ENCODE measurements around the gene ZNF497. TPM values are rescaled to one million over a fixed set of nuclear protein-coding genes. Genes with fewer than 3 reads are reported as not detected.
A peak's percentile ranks its signal among the peaks of the same experiment; 100 is the strongest.
"Not testable (repeated sequence)": the region's sequence is repeated elsewhere in the genome, so short reads cannot be mapped to it uniquely, and the experiment has no call there.

ZNF497 gene
- total RNA-seq, 4 donors from 2014 or later = 1.4 to 3.1 (median 1.5) TPM

DNA sequence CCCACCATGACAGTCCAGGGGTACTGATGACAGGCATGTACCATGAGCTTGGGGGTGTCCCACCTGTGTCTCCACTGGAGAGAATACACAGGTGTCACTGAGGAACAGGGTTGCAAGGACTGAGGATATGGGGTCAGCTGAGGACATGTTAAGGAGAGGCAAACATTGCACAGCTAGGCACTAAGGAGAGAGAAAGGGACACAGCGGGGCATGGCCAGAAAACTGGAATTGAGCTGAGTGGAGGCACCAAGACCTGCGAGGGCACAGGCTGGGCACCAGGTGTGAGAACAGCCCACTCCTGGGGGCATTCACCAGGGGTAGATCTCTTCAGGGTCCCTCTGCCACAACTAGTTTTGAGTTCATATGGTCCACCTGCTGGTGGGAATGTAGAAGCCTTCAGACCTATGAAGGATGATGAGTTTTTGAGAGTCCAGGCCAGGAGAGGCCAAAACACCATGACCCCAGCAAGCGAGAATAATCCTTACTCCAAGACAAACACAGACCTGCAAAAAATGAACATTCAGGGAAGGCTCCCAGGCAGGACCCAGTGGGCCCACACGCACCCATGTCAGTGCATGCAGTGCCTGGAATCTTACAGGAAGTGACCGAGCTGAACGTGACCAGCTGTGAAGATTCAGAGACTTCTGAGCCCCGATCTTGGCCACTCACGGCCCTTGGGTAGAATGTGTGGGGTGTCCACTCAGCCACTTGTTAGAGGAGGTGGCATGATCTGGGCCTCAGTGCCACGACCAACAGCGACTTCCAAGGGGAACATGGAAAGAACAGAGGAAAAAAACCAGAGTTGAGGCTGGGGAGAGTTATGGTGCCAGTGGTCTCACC, 44.5 kb upstream of the ZNF497 start:
- no peak for DNase-seq (ENCODE audit: low spot score in 2 of 2)
- WGBS, 2 donors = 64 to 74% methylated on average over 10 of the region's 10 CpGs

DNA sequence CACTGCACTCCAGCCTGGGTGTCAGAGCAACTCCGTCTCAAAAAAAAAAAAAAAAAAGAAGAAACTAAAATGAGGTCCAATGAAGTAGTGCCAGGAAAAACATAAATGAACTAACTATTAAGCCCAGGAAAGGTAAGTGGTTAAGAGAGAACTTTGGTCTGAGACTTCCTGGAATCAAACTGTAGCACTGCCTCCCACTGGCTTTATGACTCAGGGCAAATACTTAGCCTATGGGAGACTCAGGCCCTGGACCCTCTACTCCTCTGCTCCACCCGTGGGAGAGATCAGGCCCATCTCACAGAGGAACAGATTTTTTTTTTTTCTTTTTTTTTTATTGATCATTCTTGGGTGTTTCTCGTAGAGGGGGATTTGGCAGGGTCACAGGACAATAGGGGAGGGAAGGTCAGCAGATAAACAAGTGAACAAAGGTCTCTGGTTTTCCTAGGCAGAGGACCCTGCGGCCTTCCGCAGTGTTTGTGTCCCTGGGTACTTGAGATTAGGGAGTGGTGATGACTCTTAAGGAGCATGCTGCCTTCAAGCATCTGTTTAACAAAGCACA, 41.4 kb upstream of the ZNF497 start:
- 60 to 70% methylated on average over 5 of the region's 5 CpGs for WGBS, 2 donors
- DNase-seq (ENCODE audit: low spot score in 2 of 2); H3K4me3 ChIP-seq (ENCODE audit: low read depth, poor library complexity, severe bottlenecking); intact Hi-C loops (cut with DNase I; ENCODE audit: low total_unique reads): not testable (repeated sequence)

More for the DNA sequence above, 44.5 kb upstream of the ZNF497 start:
- intact Hi-C loops (cut with DNase I; ENCODE audit: low total_unique reads) = no loop called here
- TF ChIP-seq, protein P1, sequence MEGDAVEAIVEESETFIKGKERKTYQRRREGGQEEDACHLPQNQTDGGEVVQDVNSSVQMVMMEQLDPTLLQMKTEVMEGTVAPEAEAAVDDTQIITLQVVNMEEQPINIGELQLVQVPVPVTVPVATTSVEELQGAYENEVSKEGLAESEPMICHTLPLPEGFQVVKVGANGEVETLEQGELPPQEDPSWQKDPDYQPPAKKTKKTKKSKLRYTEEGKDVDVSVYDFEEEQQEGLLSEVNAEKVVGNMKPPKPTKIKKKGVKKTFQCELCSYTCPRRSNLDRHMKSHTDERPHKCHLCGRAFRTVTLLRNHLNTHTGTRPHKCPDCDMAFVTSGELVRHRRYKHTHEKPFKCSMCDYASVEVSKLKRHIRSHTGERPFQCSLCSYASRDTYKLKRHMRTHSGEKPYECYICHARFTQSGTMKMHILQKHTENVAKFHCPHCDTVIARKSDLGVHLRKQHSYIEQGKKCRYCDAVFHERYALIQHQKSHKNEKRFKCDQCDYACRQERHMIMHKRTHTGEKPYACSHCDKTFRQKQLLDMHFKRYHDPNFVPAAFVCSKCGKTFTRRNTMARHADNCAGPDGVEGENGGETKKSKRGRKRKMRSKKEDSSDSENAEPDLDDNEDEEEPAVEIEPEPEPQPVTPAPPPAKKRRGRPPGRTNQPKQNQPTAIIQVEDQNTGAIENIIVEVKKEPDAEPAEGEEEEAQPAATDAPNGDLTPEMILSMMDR (IDR thresholded peaks at IDR 0.05) = no peak
- no peak for TF ChIP-seq POLR2A (IDR thresholded peaks at IDR 0.05)
- H3K4me3 ChIP-seq (ENCODE audit: low read depth, poor library complexity, severe bottlenecking) = no peak overlapping the region

DNA sequence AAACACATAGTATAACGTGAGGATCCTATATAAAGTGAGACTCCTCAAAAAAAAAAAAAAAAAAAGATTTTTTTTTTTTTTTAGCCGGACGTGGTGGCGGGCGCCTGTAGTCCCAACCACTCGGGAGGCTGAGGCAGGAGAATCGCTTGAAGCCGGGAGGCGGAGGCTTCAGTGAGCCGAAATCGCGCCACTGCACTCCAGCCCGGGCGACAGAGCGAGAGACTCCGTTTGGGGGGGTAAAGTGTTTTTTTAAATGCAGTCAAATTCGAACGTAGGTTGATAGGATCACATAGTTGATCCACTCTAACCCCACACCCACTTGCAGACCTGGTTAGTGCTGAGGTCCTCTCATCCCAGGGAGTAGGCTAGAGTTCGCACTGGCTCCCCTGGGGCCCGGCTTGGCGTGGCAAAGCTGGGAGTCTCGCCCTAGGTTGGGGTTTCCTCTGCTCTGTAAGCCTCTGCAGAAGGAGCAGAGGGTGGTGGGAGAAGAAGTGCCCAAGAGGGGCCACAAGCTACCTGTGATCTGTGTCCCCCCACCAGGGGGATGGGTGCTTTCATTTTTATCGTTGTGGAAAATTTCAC, 39.4 kb upstream of the ZNF497 start:
- peak overlapping the region; percentile 23 for H3K4me3 ChIP-seq (ENCODE audit: low read depth, poor library complexity, severe bottlenecking)
- DNase-seq (ENCODE audit: low spot score in 2 of 2) = no peak
- WGBS, 2 donors = 25 to 26% methylated on average over 23 of the region's 23 CpGs
- intact Hi-C loops (cut with DNase I; ENCODE audit: low total_unique reads) = no loop called here
- TF ChIP-seq POLR2A (IDR thresholded peaks at IDR 0.05) = no peak
- TF ChIP-seq, protein P1 (IDR thresholded peaks at IDR 0.05) = no peak

DNA sequence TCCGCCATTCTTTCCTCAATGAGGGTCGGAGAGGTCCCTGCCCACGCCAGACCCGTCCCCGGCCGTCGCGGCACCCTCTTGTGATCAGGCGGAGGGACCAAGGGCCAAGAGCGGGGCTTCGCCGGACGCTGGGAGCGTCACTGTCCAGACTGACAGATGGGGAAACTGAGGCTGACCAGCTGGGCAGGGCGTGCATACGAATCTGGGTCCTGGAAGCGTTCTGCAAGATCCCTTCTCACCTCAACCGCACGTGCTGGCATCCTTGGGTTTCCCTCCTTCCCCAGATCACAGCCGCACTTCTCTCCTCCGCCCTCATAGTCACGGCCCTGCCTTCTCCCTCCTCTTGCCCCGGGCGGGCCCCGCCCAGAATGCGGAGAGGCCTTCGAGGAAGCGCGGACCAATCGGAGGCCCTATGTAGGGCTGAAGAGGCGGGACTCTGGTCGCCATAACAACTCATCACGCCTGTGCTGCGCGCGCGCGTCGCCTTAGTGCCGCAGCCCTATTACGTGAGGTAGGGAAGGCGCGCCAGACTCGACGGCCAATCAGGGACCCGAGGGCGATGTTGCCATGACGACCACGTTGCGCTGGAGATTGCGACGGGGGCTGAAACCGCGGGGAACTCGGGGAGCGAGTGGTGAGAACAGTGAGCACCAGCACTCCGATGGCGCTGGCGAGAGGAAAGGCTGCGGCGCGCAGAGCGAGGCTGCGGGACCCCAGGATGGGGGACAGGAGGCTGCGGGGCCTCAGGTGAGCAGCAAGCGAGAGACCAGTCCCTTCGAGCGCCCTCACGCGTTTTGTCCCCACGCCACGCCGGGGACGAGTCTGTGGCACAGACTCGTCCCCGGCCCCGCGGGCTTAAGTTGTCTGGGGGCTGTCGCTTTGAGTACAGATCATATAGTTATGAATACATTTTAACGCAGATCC, 38.6 kb upstream of the ZNF497 start:
- intact Hi-C loops (cut with DNase I; ENCODE audit: low total_unique reads) = no loop called here
- peak overlapping the region; percentile 32 for H3K4me3 ChIP-seq (ENCODE audit: low read depth, poor library complexity, severe bottlenecking)
- DNase-seq (ENCODE audit: low spot score in 2 of 2) = peak; percentile 100
- TF ChIP-seq, protein P1 (IDR thresholded peaks at IDR 0.05) = no peak
- no peak for TF ChIP-seq POLR2A (IDR thresholded peaks at IDR 0.05)
- WGBS, 2 donors = 3% methylated on average over 63 to 76 of the region's 80 CpGs

DNA sequence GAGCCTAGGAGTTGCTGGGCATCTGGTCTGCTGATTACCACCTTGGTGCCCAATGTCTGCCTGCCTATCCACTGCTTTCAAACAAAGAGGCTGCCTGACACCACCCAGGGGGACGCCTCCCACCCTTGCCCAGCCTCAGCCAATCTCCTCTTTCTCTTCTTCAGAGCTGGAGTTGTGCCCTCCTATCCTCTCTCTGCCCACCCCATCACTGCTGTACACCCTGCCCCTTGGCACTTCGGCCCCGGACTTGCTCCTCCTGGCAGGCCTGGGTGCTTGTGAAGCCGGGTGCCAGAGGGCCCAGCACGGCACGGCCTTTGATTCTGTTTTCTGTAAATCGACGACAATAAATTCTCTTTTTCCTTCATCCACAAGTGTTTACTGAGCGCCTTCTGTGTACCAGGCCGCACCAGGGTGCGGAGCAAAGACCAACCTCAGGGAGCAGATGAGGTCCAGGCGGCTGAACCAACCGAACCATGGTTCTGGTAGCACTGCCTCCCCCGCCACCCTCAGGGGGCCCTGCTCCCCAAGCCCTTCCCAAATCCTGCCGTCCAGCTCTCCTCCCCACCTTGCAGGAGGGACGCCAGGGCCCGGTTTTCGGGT, 37.9 kb upstream of the ZNF497 start:
- no peak for DNase-seq (ENCODE audit: low spot score in 2 of 2)
- 41 to 53% methylated on average over 18 of the region's 18 CpGs for WGBS, 2 donors
- no peak for TF ChIP-seq POLR2A (IDR thresholded peaks at IDR 0.05)
- TF ChIP-seq, protein P1 (IDR thresholded peaks at IDR 0.05) = no peak
- peak overlapping the region; percentile 32 for H3K4me3 ChIP-seq (ENCODE audit: low read depth, poor library complexity, severe bottlenecking)
- intact Hi-C loops (cut with DNase I; ENCODE audit: low total_unique reads) = no loop called here

Data from lower leg skin (tissue), 4 donors.